CD4-positive, alpha-beta T cell treated with Interleukin-2 at 100 ng/mL for 4 hours (primary cell): ENCODE results near the gene RIMBP2.

Source experiments
- DNase-seq: peaks from one replicate; pipeline ENCODE4 v3.0.0-alpha.2; 2020; ENCODE audit warnings: low spot score

The RIMBP2 gene

DNA sequence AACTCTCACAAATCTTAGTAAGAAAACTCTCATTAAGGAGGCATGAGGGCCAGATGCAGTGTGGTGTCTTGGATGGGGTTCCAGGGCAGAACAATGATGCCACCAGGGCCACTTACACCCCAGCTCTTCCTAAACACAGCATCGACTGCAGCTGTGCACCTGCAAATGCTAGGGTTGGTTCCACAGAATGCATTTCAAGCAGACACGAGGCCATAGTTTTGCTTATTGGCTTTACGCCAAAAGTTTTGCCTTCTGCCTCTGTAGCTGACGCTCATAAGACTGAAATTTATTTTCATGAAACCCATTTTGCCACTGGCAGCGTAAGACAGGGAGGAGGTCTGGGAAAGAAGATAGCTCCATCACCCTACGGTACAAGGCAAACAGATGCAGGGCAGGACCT lies 179.0 kb downstream of the RIMBP2 start:
- no peak for DNase-seq

DNA sequence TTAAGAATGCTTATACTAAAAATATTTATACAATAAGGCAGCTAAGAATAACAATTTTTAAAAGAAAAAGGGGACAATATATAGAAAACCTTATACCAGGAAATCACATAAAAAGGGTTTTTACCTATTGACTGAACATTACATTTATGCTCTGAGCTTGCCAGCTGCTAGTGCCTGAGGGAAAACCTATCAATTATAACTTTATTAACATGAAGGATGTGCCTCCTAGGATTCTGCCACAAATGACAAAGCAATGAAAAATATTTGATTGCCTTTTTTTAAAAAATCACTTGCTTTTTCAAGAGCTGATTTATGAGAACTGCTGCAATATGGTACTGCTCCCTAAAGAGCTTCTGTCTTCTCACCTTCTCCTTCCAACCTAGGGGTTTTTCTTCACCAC lies 185.7 kb downstream of the RIMBP2 start:
- no peak for DNase-seq

DNA sequence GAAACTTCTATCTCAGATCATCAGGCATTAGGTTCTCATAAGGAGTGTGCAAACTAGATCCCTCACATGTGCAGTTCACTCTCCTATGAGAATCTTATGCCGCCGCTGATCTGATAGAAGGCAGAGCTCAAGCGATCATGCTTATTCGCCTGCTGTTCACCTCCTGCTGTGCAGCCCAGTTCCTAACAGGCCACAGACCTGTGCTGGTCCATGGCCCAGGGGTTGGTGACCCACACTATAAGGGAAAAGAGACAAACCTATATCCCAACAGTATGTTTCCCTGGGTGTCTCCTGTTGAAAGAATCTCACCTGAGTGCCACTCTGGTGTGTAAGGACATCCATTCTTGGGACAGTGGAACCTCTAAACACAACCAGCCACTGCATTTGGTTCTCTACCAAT lies 186.3 kb downstream of the RIMBP2 start:
- DNase-seq = no peak

DNA sequence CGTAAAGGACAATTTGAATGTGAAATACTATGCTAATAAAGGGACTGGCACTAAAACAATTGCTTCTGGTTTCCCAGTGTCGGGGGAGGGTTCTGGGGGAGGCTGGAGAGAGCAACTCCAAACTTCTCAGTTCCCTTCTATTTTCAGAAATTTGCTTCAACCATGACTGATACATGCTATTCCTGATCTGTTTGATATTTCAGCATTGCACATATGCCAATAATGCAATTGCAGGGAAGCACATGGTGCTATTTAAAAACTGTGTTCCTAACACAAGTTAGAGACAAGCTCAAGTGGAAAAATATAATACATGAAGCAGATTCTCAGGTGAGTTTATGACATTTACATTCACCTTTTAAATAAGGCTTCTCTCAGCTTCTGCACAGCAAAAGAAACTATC lies 188.9 kb downstream of the RIMBP2 start:
- DNase-seq = no peak

DNA sequence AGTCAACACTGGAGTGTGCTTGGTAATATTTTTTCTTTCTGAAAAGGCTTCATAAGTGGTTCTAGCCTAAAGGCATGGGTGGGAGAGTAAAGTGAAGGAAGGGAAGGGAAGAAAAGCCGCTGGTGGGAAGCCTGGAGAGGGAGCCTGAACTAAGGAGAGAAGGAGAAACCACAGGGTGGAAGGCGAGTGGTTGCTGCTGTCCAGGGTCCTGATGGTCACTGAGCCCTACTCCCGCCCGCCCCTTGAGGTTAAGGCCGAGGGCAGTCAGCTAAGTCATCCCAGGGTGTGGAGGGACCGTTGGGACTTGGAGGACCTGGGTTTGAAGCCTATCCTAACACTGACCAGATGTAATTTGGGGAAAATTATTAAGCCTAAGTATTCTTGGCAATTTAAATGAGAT lies 189.3 kb downstream of the RIMBP2 start:
- DNase-seq = no peak

DNA sequence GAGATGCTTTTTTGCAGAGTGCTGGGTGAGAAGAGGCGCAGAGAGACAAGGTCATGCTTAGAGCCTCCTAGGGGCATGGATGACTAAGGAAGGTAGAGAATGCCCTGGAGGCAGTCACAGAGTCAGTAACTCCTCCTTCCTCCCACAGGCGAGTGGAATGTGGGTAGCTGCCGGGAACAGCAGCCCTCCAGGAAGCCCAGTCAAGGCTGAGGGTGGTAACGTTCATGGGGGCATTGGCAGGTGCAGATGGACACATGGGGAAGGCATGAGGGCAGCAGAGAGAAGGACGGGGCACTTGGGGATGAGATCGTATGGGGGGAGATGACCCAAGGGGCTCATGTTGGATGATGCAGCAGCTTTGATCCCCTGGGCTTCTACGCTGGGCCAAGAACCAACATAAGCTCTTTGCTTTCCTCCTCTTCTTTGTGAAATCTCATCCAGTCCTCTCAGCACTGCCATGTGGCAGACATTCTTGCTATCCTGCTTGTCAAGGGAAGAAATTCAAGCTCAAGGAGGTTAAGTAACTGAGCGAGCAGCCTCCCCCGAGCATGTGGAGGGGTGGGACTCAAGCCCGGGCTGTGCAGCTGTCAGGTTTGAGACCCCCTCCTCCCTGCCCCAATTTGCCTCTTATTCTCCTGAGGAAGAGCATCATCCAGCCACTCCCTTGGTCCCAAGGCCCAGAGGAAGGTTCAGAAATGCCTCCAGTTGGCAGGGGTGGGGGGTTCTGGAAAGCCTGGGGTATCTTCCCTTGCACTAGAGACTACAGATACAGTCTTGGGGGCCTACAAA lies 190.5 kb downstream of the RIMBP2 start:
- no peak for DNase-seq

DNA sequence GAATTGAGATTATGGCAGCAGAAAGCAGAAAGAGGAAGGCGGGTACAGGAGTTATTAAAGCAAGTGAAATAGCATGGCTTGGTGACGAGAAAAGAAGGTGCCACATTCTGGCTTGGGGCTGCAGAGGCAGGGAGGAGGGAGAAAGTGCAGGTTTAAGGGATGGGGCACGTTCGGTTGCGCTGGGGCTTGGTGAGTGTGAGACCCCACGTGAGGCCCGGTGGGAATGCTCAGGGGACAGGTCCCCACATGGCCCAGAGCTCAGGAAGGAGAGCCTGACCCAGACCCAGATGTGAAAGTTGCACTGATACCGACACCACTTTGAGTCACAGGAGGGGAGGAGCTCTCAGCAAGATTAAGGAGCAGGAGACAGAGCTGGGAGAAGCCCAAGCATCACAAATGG lies 191.3 kb downstream of the RIMBP2 start:
- no peak for DNase-seq

DNA sequence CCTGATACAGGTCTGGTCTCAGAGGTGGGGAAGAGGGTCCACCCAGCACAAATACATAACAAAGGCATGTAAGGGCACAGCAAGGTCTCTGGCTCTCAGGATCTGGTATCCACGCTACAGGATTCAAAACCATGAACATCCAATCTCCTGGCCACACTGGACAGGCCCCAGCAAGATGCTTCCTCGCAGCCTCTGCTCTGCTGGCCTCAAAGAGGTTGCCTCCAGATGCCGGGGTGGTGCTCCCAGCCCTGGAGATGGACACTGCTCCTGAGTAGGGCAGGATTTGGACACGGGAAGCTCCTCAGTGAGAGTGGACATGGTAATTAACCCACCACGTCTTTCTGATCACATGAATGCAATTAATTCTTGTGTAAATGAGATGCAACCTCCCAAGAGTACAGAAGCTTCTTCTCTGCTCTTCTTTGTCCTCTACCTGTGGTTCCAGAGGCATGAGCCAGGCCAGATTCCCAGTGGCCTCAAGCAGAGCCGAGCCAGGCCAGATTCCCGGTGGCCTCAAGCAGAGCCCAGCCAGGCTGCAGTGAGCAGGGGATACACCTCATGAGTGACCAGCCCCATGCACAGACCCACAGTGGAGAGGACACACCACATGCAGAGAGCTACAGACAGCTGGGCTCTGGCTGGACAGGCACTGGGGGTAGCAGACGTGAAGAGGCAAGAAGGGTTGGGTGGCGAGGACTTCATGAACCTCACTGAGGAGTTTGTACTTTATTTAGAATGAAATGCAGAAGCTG lies 192.1 kb downstream of the RIMBP2 start:
- no peak for DNase-seq

DNA sequence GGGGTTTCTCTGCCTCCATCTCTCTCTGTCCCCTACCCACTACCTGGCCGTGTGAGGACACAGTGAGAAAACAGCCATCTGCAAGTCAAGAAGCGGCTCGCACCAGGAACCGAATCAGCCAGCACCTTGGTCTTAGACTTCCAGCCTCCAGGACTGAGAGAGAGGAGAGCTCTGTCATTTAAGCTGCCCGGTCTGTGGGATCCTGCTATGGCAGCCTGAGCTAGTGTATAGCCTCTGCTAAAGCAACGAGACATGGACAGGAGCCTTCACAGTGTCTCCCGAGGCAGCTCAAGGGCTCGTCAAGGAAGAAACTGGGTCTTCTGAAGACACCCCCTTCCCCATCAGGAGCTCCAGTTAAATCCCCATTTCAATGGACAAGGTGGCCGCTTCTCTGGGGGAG lies 192.9 kb downstream of the RIMBP2 start:
- DNase-seq = no peak

DNA sequence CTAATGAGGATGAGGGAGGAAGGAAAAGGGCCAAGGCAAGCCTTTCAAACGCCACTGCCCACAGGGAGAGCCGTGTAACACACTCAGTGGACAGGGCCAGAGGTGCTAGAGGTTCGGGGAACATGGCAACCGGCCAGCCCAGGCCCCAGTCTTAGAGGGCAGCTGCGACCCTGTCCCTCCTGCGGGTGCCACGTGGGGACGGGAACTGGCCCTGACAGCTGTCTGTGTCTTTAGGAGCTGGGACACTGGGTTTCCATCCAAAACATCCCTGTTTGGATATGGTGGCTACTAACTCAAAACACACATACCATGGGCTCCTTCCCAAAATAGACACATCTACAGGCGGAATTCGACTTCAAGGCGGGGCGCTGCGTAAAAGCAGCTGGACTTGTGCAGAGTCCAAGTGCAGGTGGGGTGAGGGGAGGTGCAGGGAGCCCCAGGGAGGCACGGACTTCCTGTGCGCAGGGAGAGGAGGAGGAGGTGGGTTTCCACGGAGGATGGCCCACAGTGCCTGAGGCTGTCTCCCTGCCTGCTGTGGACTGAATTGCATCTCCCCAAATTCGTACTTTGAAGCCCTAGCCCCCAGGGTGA lies 193.8 kb downstream of the RIMBP2 start:
- DNase-seq = no peak

DNA sequence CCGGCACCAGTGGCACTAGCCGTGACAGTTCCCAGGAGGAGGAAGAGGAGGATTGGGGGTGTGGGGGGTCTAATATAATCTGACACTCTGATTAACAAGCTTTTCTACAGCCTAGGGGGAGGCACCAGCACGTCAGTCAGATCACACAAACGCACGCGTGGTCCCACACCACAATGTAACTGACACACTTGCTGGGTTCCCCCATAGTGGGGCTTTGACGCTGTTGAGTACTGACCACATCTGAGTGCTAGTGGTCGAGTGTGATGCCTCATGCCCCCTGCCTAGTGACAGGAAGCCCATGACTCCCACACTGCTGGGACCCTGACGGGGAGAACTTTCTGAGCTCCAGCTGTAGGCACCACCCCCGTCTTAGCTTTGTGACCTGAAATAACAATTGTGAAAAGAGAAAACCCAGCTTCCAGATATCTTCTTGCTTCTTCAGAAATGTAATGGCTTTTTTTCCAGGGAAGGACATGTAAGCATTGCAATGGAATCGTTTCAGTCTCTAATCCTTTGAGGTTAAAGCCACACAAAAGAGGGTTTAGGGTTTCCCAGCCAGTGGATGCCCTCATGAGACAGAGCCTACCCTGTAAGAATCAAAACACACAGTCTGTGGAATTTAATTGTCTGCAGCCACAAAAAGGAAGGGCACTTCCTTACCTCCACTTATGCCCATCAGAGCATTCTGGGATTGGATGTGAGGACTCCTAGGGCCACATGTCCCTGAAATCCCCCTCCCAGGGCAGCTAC lies 194.5 kb downstream of the RIMBP2 start:
- DNase-seq = no peak

DNA sequence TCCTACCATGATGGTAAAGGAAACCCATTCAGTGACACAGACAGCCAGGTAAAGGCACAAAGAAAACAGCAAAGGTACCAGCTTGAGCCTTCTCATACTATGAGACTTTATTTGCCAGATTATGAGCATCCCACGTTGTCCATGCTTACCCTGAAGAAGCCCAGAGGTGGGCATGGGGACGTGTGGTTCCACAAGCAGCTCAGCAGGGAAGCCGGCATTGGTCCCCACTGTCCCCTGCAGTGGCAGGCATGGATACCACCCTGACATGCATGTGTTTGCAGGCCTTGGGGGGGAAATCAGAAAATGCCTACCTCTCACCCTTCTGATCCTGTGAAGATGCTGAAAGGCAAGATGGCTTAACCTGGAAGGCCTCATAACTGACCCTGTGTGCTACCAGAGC lies 195.3 kb downstream of the RIMBP2 start:
- DNase-seq = no peak

DNA sequence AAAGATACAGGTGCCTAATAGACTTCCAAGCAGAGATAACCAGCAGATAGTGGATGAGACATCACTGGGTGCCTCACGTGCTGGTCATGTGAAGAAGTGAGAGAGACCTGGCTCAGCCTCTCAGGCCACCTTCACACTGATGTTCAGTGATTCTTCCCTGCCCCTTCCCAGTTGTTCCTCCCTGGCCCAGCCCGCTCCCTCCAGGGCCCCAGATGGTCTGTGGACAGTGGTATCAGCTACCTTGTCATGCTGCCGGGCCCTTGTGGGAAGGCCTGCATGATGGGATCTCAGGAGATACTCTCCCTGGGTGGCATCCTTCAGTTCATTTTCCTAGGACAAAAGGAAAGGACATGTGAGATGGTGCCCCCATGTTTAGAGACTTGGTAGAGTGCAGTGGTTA lies 198.5 kb downstream of the RIMBP2 start:
- no peak for DNase-seq

DNA sequence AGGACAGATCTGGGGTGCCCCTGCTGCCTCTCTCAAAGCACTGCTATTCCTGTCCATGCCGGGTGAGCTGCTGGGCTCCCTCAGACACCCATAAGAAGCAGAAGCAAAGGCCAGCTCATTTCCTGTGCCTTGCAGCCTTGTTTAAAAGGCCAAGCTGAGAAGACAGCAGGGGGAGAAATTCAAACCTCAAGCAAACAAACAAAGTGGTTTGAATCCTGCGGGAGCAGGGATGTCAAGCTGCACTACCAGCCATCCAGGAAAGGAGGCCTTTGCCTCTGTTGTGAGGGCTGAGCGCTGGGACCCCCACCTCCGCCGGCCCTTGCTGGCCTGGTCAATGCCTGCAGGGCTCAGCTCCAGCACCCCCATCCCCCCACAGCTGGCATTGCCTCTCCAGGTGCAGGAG lies 201.9 kb downstream of the RIMBP2 start:
- DNase-seq = no peak

DNA sequence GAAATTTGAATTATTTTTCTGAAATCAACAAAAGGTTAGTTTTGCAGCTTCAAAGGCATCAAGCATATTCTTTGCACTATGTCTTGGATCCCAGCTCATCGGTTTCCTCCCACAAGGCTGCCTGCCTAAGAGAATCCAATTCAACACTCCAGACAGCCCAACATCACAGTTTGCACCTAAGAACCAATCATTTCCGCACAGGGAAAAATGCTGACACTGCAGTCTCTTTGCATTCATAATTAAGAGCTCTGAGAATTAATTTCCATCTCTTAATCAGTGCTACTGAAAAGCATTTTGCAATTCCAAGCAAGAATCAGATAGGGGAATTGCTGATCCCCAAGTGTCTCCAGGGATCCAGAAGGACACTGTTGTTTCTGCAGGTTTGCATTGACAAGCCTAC lies 202.5 kb downstream of the RIMBP2 start:
- no peak for DNase-seq

DNA sequence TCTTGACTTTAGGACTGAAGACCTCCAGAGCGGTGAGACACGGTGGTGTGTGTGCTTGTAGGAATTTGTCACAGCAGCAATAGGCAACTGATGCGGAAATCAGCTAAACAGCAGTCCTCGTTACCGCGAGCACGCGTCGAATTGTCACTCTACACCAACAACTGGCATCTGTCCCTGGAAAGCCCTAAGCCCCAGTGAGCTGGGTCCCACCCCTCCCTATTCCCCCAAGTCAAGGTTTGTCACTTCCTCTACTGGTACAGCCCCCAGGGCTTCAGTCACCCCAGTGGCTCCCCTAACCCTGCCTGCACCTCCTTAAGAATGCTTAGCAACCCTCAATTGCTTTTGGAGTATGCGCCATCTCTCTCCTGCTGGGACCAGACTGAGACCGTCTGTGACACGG lies 204.8 kb downstream of the RIMBP2 start:
- DNase-seq = no peak

DNA sequence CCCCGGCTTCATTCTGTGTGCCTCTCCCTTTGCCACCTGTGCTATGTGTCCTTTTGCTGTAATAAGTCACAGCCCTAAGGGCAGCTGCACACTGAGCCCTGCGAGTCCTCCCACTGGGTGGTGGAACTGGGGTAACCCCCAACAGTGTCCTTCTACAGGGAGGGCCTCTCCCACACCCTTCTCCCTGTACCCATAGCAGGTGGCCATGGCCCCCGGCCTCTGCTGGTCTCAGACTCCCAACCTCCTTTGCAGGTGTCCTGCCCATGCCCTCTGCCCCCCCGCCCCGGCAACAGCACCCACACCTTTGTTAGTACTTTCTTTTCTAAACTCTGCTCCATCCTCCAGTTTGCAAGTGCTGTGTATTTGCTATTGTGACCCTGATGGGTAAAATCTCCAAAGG lies 206.6 kb downstream of the RIMBP2 start:
- no peak for DNase-seq

DNA sequence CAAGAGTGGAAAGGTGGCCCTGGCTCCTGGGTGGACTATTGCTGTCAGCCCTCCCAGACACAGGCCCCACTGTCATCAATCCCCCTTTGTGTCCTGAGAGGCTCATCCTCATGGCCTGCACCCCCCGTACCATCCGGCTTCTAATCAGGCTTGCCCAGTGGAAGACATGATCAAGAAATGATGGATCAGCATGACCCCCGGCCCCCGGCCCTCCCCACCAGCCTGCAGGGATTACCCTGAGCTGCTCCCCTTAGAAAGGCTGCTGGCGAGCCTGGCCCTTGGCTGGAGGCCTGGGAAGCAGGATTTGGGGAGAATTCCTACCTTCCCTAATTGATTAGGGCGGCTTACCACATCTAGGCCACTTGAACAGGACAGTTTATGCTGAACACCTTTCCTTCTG lies 207.3 kb downstream of the RIMBP2 start:
- DNase-seq = no peak

DNA sequence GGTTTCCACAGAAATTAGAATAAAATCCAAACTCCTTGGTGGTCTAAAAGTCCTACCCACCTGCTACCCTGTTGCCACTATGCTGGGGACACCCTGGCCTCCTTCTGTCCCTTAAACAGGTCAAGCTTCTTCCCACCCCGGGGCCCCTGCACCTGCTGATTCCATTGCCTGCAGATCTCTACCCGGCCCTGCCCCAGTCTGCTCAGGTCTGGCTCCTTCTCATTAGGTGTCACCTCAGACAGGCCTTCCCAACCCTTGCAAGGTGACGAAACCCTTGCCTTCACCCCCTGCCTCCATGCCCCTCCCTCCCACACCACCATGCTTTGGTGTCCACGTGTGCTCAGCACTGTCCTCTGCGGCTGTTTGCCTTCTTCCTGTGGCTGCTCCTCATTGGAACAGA lies 207.8 kb downstream of the RIMBP2 start:
- no peak for DNase-seq

DNA sequence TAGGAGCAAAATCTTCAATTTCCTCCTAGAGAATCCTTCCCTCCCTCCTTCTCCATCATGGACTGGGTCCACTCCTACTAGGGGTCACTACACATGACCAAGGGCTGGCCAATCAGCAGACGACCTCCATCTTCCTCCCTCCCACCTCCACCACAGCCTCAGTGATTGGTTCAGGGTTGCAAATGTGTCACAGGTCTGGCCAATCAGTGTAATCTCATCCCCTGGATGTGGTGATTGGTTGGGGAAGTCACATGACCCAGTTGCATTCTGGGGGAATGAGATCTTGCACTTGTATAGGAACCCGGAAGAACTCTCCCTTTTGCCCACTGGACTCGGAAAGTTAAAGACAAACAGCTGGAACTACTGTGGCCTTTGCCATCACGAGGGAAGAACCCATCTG lies 209.3 kb downstream of the RIMBP2 start:
- no peak for DNase-seq

DNA sequence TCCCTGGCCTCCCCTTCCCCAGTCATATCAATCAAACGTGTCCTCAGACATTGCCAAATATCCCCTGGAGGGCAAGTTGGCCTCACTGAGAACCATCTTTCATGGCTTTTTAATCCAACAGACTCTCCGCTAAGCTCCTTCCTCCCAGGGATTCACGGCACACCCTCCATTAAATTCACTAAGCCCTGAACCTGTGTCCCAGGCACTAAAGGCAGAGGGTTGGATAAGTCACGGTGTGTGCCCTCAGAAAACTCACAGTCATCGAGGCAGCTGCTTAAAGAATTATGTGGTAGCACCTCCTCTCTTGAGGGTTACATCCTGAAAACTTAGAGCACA lies 211.3 kb downstream of the RIMBP2 start:
- no peak for DNase-seq

DNA sequence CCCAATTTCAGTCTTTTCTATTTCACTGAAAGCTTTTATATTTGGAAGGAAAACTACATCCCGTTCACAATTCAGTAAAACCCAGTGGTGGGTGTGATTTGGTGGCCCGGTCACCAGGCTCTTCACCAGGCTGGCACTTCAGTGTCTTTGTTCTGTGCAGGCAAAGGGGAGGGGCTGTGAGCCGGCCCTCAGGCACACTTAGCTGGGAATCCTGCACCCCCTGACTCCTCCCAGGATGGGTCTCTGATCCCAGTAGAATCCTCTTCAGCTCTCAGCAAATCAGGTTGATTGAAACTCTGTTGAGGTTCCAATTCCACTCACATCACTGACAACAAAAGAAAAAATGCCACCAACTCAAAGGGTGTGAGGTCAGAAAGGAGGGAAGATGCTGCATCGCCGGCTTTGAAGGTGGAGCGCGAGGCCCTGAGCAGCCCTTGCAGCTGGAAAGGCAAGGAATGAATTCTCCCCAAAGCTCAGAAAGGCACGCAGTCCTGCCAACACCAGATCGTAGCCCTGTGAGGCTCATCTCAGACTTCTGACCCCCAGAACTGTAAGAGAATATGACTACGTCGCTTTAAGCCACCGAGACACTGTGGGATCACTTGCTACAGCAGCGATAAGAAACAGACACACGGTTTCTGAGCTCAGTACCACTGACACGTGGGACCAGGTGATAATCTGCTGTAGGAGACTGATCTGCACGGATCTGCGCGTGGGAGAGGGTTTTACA lies 211.8 kb downstream of the RIMBP2 start:
- no peak for DNase-seq
